Measurements from ENCODE around the gene UTP25. TPM values are rescaled to one million over a fixed set of nuclear protein-coding genes. Genes with fewer than 3 reads are reported as not detected.

The UTP25 gene
- total and polyA plus RNA-seq, 2 of the 4 experiments (the other 2 are of a cell fraction) = 7.1 to 17.4 TPM

DNA sequence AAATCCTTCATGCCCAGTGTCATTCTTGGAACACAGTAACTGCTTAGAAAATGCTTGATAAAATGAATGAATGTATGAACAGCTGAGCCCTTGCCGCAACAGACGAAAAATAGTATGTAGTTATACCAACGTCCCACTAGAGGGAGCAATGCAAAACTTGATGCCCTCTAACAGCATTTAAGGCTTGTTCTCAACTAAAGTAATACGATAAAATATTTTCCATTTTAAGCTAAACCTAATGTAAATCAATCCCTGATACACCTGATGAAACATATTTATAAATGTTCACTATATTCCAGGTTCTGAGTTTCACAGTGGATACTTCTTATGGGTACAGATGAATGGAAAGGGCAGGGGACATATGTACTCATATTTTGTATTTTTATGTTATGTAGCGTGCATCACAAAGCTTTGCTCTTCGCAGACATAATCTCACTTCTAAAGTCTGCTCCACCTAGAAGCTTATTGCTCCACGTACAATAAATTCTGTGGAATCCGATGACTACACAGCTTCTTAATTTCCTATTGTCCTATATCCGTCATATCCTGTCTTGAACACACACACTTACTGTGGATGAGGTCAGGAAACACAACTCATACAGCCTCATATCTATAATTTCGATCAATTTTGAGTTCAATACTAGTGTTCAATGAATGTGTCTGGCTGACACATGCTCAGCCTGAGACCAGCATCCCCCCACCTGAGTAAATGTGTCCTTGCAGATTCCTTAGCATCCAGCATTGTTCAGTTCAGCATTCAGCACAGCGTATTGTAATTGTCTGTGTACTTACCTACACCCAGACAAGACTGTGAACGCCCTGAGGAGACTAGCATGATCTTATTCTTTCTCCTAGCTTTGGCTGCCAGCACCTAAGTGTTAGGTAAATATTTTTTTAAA, 4.4 kb upstream of the UTP25 start:
- H4K5ac ChIP-seq (ENCODE audit: low read depth, low read length) = peak overlapping the region; percentile 4; the same call in 1 of the 2 replicates
- H3K27ac ChIP-seq (ENCODE audit: insufficient read depth, low read length) = no peak overlapping the region
- no peak overlapping the region for H3K18ac ChIP-seq (ENCODE audit: low read depth, low read length)
- DNase-seq = peak; percentile 78
- peak overlapping the region; percentile 70; the same call in 1 of the 3 replicates for H2BK15ac ChIP-seq (ENCODE audit: low read depth, low read length)
- POLR2A ChIA-PET (ENCODE audit: unreplicated experiment) = no interaction called here
- no peak overlapping the region for H4K91ac ChIP-seq (ENCODE audit: insufficient read depth, low read depth, low read length)
- no peak overlapping the region for H3K4me3 ChIP-seq (ENCODE audit: insufficient read depth, low read depth, low read length)
- CTCF ChIA-PET = interaction anchor here (0.8 to 2.3 kb wide), 13 partner anchors 10 to 166 kb away, joined by 3 to 12 read pairs (median 5); no protein-coding TSS in a partner anchor
- H3K4me2 ChIP-seq (ENCODE audit: low read depth, low read length) = peak overlapping the region; percentile 40; the same call in 1 of the 2 replicates
- dilution Hi-C loops (cut with HindIII; ENCODE audit: low sequenced_read_pairs, unreplicated experiment) (loop anchor here (25.0 kb wide), 1 partner anchor 164 kb away; no protein-coding TSS in a partner anchor), intact Hi-C loops (cut with micrococcal nuclease) (loop anchor here (5.0 to 10.0 kb wide), 2 partner anchors 221 to 881 kb away; no protein-coding TSS in a partner anchor), in situ Hi-C loops (cut with MboI; ENCODE audit: low sequenced_read_pairs) (no loop called here)
- H2BK20ac ChIP-seq (ENCODE audit: low read depth, low read length) = peak overlapping the region; percentile 74; the same call in 1 of the 2 replicates
- H3K36me3 ChIP-seq (ENCODE audit: control insufficient read depth, insufficient read depth, low read length) = no peaks in the 10 kb centered on the region
- peak; percentile 73 for ATAC-seq (ENCODE audit: low read depth)
- H3K4ac ChIP-seq (ENCODE audit: low read depth, low read length) = peak overlapping the region; percentile 43; the same call in 1 of the 2 replicates
- peak overlapping the region; percentile 35 for H2BK5ac ChIP-seq (ENCODE audit: low read depth, low read length, poor library complexity, severe bottlenecking)
- peak overlapping the region; percentile 59 for H3K14ac ChIP-seq (replicated peaks; ENCODE audit: low read depth, low read length)
- no TSS peak for BruUV-seq (replicated peaks)
- peak overlapping the region; percentile 83 for H2AFZ ChIP-seq (replicated peaks; ENCODE audit: low read length, poor library complexity)
- no peak overlapping the region for H2AK5ac ChIP-seq (ENCODE audit: low read depth, low read length)
- no peak overlapping the region for H3K9ac ChIP-seq (ENCODE audit: low read depth, low read length)
- H4K8ac ChIP-seq (ENCODE audit: low read depth in 2 of 2, low read length in 2 of 2) = peak overlapping the region; percentile 17 to 72
- H3K23ac ChIP-seq (ENCODE audit: low read depth, low read length) = peak overlapping the region; percentile 37; the same call in 1 of the 2 replicates
- H2AK9ac ChIP-seq (replicated peaks; ENCODE audit: low read depth, low read length, poor library complexity) = no peak overlapping the region
- no CpG with 5 or more reads among the region's 12 CpGs for WGBS, 2 experiments (ENCODE audit: extremely low coverage in 2 of 2, insufficient read length in 1 of 2)
- no peak overlapping the region for H3K56ac ChIP-seq (ENCODE audit: extremely low read depth, insufficient read depth, low read length)
- no peaks in the 10 kb centered on the region for H3K4me1 ChIP-seq (ENCODE audit: control insufficient read depth, insufficient read depth, low read length)
- H3K27me3 ChIP-seq (ENCODE audit: control insufficient read depth, insufficient read depth, low read length) = no peaks in the 10 kb centered on the region
- no peaks in the 10 kb centered on the region for H4K20me1 ChIP-seq (ENCODE audit: insufficient read depth, low read length)
- H3K9me1 ChIP-seq (ENCODE audit: insufficient read depth, low read length) = peaks cover 3% of the 10 kb centered on the region
- peaks cover 0 to 3% of the 10 kb centered on the region in 2 experiments; a peak in 1 of 4 replicates for H3K79me1 ChIP-seq (ENCODE audit: low read depth in 1 of 2, low read length in 2 of 2)
- no peaks in the 10 kb centered on the region for H3K9me3 ChIP-seq (ENCODE audit: control insufficient read depth, insufficient read depth, low read length)
- peak overlapping the region; percentile 59; the same call in 1 of the 2 replicates for H2BK120ac ChIP-seq (ENCODE audit: low read depth, low read length)
- TF ChIP-seq NFE2L2 (IDR thresholded peaks at IDR 0.05; ENCODE audit: low read depth, low read length) (no peak), CHD1 (IDR thresholded peaks at IDR 0.05; ENCODE audit: low read depth, low read length) (no peak), CEBPB (IDR thresholded peaks at IDR 0.05; ENCODE audit: low read depth, low read length) (no peak), RAD21 (IDR thresholded peaks at IDR 0.05; ENCODE audit: low read length) (peak; percentile 55), MXI1 (IDR thresholded peaks at IDR 0.05; ENCODE audit: borderline replicate concordance, low read depth, low read length) (no peak), FOS (IDR thresholded peaks at IDR 0.05; ENCODE audit: low read depth, low read length) (no peak), MAFK (IDR thresholded peaks at IDR 0.05; ENCODE audit: low read depth, low read length) (no peak), MAZ (IDR thresholded peaks at IDR 0.05; ENCODE audit: borderline replicate concordance, low read depth, low read length) (no peak), SMC3 (IDR thresholded peaks at IDR 0.05; ENCODE audit: low read depth, low read length) (peak; percentile 53)
- TF ChIP-seq, protein P1, sequence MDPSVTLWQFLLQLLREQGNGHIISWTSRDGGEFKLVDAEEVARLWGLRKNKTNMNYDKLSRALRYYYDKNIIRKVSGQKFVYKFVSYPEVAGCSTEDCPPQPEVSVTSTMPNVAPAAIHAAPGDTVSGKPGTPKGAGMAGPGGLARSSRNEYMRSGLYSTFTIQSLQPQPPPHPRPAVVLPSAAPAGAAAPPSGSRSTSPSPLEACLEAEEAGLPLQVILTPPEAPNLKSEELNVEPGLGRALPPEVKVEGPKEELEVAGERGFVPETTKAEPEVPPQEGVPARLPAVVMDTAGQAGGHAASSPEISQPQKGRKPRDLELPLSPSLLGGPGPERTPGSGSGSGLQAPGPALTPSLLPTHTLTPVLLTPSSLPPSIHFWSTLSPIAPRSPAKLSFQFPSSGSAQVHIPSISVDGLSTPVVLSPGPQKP (IDR thresholded peaks at IDR 0.05; ENCODE audit: borderline replicate concordance, low read depth, low read length) = no peak
- TF ChIP-seq, protein P2, sequence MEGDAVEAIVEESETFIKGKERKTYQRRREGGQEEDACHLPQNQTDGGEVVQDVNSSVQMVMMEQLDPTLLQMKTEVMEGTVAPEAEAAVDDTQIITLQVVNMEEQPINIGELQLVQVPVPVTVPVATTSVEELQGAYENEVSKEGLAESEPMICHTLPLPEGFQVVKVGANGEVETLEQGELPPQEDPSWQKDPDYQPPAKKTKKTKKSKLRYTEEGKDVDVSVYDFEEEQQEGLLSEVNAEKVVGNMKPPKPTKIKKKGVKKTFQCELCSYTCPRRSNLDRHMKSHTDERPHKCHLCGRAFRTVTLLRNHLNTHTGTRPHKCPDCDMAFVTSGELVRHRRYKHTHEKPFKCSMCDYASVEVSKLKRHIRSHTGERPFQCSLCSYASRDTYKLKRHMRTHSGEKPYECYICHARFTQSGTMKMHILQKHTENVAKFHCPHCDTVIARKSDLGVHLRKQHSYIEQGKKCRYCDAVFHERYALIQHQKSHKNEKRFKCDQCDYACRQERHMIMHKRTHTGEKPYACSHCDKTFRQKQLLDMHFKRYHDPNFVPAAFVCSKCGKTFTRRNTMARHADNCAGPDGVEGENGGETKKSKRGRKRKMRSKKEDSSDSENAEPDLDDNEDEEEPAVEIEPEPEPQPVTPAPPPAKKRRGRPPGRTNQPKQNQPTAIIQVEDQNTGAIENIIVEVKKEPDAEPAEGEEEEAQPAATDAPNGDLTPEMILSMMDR (conservative IDR thresholded peaks at IDR 0.05; ENCODE audit: low read depth, low read length) = peak; percentile 73
- TF ChIP-seq, protein P3, sequence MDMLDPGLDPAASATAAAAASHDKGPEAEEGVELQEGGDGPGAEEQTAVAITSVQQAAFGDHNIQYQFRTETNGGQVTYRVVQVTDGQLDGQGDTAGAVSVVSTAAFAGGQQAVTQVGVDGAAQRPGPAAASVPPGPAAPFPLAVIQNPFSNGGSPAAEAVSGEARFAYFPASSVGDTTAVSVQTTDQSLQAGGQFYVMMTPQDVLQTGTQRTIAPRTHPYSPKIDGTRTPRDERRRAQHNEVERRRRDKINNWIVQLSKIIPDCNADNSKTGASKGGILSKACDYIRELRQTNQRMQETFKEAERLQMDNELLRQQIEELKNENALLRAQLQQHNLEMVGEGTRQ (IDR thresholded peaks at IDR 0.05; ENCODE audit: low read depth, low read length) = no peak
